Skeletal muscle satellite cell (primary cell): ENCODE data around the gene ASH1L.
A peak's percentile ranks its signal among the peaks of the same experiment; 100 is the strongest.

Source experiments
- H3K27me3 ChIP-seq: 2 replicates; pipeline ENCODE4 v1.7.0; 2013; ENCODE audit warnings: low read length; ENCODE audit not compliant: control insufficient read depth, insufficient read depth
- H3K36me3 ChIP-seq: 2 replicates; pipeline ENCODE4 v1.7.0; 2013; ENCODE audit warnings: mild to moderate bottlenecking, control low read depth, low read length; ENCODE audit not compliant: insufficient read depth
- H3K4me1 ChIP-seq: 2 replicates; pipeline ENCODE4 v1.7.0; 2013; ENCODE audit warnings: low read length; ENCODE audit not compliant: control insufficient read depth, insufficient read depth
- H3K4me2 ChIP-seq: 2 replicates; pipeline ENCODE4 v1.7.0; 2013; ENCODE audit warnings: mild to moderate bottlenecking, low read length
- H3K4me3 ChIP-seq: 2 replicates; pipeline ENCODE4 v1.7.0; 2013; ENCODE audit warnings: low read length
- H3K9ac ChIP-seq: 2 replicates; pipeline ENCODE4 v1.7.0; 2013; ENCODE audit warnings: mild to moderate bottlenecking, low read depth, low read length, moderate library complexity
- H3K9me3 ChIP-seq: replicated peaks from 2 replicates; pipeline ENCODE4 v1.7.0; 2013; ENCODE audit warnings: mild to moderate bottlenecking, control low read depth, low read length

The ASH1L gene

DNA sequence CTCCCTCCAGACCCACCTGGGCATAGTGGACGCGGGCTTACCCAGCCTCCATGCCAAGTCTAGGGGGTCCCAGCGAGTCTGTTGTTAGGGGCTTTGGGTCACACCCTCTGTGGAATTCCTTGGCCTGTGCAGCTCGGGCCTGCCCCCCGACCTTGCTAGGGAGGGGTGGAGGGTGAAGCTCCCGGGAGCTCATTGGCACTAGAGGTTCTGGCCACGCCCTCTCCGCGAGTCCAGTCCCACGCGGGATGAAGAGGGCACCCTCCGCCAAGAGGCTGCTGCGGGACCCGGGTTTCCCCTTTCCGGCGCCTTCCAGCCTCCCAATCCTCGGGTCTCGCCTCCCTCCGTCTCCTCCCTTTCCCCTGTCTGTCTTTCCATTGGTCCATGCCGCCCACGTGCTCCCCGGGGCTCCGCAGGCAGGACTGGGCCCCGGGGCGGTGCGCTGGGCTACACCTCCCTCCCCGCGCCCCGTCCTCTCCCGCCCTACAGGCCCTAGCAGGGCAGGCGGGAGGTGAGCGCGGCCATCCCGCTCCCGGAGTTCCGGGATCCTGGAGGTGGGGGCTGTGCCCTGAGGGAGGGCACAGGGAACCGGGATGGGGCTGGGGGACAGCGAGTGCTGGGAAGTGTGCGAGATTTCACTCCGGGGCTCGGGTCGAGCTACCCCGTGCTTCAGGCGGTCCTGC is 238.4 kb downstream of the ASH1L start:
- Histone ChIP-seq H3K4me2 (peak overlapping the region; percentile 99), H3K36me3 (peaks cover 34% of the 10 kb centered on the region), H3K4me1 (peaks cover 30% of the 10 kb centered on the region)

DNA sequence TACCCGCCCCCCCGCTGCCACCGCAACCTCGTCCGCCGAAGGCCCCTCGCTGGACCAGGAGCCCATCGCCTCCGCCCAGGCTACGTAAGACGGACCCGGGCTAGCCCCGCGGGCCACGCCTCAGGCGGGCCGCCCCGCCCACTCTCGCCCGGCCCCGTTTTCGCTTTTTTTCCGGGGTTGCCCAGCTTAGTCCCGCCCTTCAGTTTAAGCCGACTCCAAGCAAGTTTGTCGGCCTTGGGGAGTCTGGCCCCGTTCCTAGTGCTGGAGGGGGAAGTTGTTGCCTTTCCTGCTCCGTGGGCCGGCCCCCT is 238.9 kb downstream of the ASH1L start:
- Histone ChIP-seq H3K4me1 (peaks cover 30% of the 10 kb centered on the region), H3K9ac (peak overlapping the region; percentile 84), H3K4me3 (peak overlapping the region; percentile 95), H3K27me3 (no peaks in the 10 kb centered on the region), H3K36me3 (peaks cover 37% of the 10 kb centered on the region), H3K4me2 (peak overlapping the region; percentile 99), H3K9me3 (no peaks in the 10 kb centered on the region)

More for the DNA sequence above, 238.4 kb downstream of the ASH1L start:
- H3K9me3 ChIP-seq = no peaks in the 10 kb centered on the region
- peak overlapping the region; percentile 84 for H3K9ac ChIP-seq
- H3K27me3 ChIP-seq = no peaks in the 10 kb centered on the region
- peak overlapping the region; percentile 95 for H3K4me3 ChIP-seq

DNA sequence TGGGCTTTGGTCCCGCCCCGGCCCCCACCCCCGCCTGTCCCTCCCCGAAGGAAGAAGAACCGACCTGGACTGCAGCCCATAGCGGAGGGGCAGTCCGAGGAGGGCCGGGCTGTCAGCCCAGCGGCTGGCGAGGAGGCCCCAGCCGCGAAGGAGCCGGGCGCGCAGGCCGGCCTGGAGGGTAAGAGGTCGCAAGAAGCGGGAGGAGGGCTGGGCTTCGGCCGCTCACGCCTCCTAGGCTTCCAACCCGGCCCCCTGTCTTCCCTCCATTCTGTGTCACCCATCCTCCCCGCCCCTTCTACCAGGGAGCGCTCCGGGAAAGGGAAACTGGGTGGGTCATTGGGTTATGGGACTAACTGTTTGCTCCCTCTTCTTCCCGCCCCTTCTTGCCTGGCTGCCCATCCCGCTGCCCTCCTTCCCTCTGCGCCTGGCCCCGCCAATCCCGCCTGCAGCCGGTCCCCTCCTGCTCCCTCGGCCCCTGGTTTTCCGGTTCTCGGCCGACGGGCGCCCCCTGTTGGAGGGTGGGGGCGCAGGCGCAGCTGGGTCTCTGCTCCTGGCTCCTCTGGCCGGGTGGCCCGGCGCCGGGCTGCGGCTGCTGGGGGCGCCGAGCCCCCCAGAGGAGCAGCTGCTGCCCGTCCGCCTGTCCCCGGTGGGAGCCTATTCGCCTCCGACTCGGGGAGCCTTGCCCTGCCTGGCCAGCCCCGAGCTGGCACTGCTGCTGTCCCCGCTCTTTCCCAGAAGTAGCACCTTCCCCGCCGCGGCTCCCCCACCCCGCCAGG is 239.5 kb downstream of the ASH1L start:
- H3K4me1 ChIP-seq = peaks cover 30% of the 10 kb centered on the region
- H3K9me3 ChIP-seq = no peaks in the 10 kb centered on the region
- H3K4me2 ChIP-seq = peak overlapping the region; percentile 99
- peaks cover 39% of the 10 kb centered on the region for H3K36me3 ChIP-seq
- H3K4me3 ChIP-seq = peak overlapping the region; percentile 95
- no peaks in the 10 kb centered on the region for H3K27me3 ChIP-seq
- peak overlapping the region; percentile 84 for H3K9ac ChIP-seq

DNA sequence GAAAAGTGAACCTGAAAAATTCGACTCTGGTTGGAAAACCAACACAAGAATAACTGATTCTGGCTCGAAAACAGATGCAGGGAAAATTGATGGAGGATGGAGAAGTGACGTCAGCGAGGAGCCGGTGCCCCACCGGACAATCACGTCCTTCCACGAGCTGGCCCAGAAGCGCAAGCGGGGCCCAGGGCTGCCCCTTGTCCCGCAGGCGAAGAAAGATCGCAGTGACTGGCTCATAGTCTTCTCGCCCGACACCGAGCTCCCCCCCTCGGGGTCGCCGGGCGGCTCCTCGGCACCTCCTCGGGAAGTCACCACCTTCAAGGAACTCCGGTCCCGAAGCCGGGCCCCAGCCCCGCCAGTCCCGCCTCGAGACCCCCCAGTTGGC is 240.0 kb downstream of the ASH1L start:
- peak overlapping the region; percentile 99 for H3K4me2 ChIP-seq
- no peaks in the 10 kb centered on the region for H3K27me3 ChIP-seq
- H3K36me3 ChIP-seq = peaks cover 40% of the 10 kb centered on the region
- H3K9me3 ChIP-seq = no peaks in the 10 kb centered on the region
- peak overlapping the region; percentile 95 for H3K4me3 ChIP-seq
- H3K9ac ChIP-seq = peak overlapping the region; percentile 84
- peaks cover 30% of the 10 kb centered on the region for H3K4me1 ChIP-seq

DNA sequence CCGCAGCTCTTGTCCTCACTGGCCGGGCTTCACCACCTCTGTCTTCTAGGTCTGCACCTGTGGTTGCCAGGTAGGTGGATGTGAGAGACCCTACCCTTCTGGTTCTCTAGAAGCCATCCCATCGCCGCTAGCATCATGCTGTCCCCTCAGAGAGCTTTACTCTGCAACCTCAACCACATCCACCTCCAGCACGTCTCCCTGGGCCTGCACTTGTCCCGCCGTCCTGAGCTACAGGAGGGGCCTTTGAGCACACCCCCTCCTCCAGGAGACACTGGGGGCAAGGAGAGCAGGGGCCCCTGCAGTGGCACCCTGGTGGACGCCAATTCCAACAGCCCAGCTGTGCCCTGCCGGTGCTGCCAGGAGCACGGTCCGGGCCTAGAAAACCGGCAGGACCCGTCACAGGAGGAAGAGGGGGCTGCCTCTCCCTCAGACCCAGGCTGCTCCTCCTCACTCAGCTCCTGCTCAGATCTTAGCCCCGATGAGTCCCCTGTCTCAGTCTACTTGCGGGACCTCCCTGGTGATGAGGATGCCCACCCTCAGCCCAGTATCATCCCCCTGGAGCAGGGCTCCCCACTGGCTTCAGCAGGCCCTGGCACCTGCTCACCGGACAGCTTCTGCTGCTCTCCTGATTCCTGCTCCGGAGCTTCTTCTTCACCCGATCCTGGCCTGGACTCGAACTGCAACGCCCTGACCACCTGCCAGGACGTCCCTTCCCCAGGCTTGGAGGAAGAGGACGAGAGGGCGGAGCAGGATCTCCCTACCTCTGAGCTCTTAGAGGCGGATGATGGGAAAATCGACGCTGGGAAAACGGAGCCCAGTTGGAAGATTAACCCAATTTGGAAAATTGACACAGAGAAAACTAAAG is 240.7 kb downstream of the ASH1L start:
- Histone ChIP-seq H3K9ac (peak overlapping the region; percentile 84), H3K4me1 (peaks cover 30% of the 10 kb centered on the region), H3K4me3 (peak overlapping the region; percentile 95)

DNA sequence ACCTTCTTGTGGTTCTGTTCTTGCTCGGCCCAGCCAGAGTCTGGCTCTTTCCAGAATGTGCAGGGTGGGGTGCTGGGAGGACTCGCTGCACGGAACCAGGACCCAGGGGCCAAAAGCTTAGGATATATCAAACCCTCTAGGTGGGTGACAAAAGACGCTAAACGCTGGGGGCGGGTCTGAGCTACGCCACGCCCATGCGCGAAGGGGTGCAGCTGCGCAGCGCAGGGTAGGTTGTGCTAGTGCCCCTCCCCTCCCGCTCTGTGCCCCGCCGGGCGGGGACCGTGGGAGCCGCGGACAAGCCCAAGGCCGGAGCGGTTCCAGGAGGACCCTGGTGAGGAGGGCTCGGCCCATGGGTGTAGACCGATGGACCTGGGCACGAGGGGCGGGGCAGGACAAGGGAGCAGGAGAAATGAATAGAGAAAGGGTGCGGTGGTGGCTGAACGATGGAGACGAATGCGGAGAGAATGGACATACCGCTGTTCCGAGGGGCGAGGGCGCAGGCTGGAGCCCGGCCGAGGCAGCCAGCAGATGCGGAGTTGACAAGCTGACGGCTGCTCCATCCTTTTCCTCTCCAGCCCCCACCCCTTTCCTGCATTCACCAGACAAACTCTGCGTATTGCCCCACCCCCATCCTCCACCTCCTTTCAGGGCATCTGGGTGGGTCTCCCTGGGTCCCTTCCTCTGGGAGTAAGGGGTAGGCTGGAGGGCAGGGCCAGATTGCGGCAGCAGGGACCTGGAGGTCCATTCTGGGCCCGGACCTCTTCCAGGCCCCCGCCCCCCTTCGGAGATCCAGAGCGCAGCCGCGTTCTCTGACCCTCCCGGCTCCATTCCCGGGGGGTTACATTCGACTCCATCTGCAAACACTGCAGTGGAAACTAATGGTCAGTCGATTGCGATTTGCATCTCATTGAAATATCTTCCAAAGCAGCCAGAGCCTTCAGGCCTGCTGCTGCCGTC is 241.7 kb downstream of the ASH1L start, which contains the start of gene RUSC1:
Gene RUSC1, plus strand, starts transcription at position 234 of the 957 bp plus-strand sequence. CDS start 880 bp downstream, outside the sequence.
- peaks cover 30% of the 10 kb centered on the region for H3K4me1 ChIP-seq

More for the DNA sequence above, 240.7 kb downstream of the ASH1L start:
- Histone ChIP-seq H3K27me3 (no peaks in the 10 kb centered on the region), H3K36me3 (peaks cover 37% of the 10 kb centered on the region), H3K9me3 (no peaks in the 10 kb centered on the region), H3K4me2 (peak overlapping the region; percentile 99)

DNA sequence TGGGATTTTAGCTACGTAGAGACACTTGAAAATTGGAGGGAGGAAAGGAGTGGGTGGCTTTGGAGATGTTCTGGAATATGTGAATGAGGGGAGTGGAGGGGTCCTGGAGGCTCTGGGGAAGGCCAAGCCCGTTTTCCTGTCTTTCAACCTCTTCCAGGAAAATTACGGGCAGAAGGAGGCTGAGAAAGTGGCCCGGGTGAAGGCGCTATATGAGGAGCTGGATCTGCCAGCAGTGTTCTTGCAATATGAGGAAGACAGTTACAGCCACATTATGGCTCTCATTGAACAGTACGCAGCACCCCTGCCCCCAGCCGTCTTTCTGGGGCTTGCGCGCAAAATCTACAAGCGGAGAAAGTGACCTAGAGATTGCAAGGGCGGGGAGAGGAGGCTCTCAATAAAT is 242.4 kb downstream of the ASH1L start:
- Histone ChIP-seq H3K27me3 (no peaks in the 10 kb centered on the region), H3K9me3 (no peaks in the 10 kb centered on the region), H3K9ac (no peak overlapping the region), H3K4me2 (peak overlapping the region; percentile 99), H3K36me3 (peaks cover 28% of the 10 kb centered on the region), H3K4me1 (peaks cover 23% of the 10 kb centered on the region), H3K4me3 (peak overlapping the region; percentile 95)

More for the DNA sequence above, 241.7 kb downstream of the ASH1L start, which contains the start of gene RUSC1:
- H3K36me3 ChIP-seq = peaks cover 28% of the 10 kb centered on the region
- peak within 1 kb of the TSS; percentile 36 for H3K9ac ChIP-seq
- H3K4me2 ChIP-seq = peak within 1 kb of the TSS; percentile 99
- no peaks in the 10 kb centered on the region for H3K27me3 ChIP-seq
- H3K4me3 ChIP-seq = peak within 1 kb of the TSS; percentile 95
- H3K9me3 ChIP-seq = no peaks in the 10 kb centered on the region

DNA sequence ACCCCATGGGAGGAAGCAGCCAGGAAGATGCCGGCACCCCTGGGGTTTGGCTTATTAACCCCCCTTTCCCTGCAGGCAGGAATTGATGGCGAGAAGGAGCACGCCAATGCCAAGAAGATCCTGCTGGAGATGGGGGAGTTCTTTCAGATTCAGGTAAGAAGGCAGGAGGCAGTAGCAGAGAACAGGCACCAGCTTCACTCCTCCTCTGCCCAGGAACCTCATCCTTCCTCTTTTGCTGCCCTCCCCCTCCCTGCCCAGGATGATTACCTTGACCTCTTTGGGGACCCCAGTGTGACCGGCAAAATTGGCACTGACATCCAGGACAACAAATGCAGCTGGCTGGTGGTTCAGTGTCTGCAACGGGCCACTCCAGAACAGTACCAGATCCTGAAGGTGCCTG is 243.1 kb downstream of the ASH1L start:
- Histone ChIP-seq H3K9me3 (no peaks in the 10 kb centered on the region), H3K4me1 (peaks cover 21% of the 10 kb centered on the region), H3K9ac (no peak overlapping the region), H3K36me3 (peaks cover 33% of the 10 kb centered on the region), H3K4me2 (no peak overlapping the region), H3K27me3 (no peaks in the 10 kb centered on the region), H3K4me3 (no peak overlapping the region)

DNA sequence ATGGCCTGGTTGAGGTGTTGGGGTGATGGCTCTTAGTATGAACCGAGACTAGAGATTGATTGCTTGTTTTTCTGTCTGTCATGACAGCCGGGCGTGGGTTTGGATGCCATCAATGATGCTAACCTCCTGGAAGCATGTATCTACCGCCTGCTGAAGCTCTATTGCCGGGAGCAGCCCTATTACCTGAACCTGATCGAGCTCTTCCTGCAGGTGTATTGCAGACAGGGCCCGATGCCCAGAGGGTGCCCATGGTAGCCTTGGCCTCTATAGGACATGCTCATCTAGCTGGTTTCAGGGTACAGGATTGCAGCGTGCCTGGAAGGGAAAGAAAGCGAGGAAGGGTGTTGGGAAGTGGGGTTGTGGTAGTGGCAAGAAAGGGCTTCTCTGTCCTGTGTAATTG is 244.5 kb downstream of the ASH1L start:
- H3K4me3 ChIP-seq = no peak overlapping the region
- H3K27me3 ChIP-seq = no peaks in the 10 kb centered on the region
- H3K9me3 ChIP-seq = no peaks in the 10 kb centered on the region
- H3K36me3 ChIP-seq = peaks cover 41% of the 10 kb centered on the region
- peaks cover 21% of the 10 kb centered on the region for H3K4me1 ChIP-seq
- H3K9ac ChIP-seq = no peak overlapping the region
- H3K4me2 ChIP-seq = no peak overlapping the region

DNA sequence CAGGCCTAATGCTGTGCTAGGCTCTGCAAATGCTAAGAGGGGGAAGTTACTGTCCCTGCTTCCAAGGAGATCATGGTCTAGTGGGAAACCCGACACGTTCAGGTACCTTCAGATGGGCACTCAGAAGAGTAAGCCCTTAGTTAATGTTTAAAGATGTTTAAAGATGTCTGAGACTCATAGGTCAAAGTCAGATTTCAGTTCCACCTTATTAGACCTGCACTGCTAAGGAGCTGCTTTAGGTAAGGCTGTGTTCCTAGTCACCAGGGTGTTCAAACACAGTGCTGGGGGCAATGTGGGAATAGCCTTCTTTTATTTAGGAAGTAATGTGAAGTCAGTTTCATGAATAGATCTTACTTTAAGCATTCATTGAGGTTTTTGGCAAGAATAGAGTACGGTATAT is 245.7 kb downstream of the ASH1L start:
- Histone ChIP-seq H3K36me3 (peaks cover 50% of the 10 kb centered on the region), H3K4me3 (no peak overlapping the region), H3K4me1 (peaks cover 14% of the 10 kb centered on the region), H3K4me2 (no peak overlapping the region), H3K9ac (no peak overlapping the region), H3K9me3 (no peaks in the 10 kb centered on the region), H3K27me3 (no peaks in the 10 kb centered on the region)
